ENCODE results near the gene TENT5A.

TENT5A gene

DNA sequence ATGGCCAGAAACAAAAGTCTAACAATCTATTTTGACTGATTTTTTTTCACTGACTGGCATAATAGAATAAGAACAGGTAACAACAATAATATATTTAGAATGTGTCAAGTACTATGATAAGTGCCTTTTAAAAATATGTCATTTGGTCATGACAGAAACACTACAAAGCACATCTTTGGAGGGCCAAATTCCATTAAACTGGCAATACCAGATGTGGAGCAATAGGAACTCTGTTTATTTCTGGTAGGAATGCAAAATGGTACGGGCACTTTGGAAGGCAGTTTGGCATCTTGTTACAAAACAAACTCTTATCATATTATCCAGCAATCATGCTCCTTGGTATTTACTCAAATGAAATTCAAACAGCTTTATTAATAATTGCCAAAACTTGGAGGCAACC, 39.3 kb downstream of the TENT5A start:
- DNase-seq (ENCODE audit: low spot score), result no peak

DNA sequence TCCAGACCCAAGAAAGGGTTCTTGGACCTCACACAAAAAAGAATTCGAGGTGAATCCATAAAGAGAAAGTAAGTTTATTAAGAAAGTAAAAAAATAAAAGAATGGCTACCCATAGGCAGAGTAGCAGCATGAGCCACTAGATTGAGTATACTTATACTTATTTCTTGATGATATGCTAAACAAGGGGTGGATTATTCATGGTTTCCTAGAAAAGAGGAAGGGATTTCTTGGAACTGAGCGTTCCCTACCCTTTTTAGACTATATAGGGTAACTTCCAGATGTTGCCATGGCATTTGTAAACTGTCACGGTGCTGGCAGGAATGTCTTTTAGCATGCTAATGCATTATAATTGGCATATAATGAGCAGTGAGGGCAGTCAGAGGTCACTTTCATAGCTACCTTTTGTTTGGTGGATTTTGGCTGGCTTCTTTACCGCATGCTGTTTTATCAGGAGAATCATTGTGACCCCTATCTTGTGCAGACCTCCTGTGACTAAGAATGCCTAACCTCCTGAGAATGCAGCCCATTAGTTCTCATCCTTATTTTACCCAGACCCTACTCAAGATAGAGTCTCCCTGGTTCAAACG, 44.3 kb downstream of the TENT5A start:
- no peak for DNase-seq (ENCODE audit: low spot score)

DNA sequence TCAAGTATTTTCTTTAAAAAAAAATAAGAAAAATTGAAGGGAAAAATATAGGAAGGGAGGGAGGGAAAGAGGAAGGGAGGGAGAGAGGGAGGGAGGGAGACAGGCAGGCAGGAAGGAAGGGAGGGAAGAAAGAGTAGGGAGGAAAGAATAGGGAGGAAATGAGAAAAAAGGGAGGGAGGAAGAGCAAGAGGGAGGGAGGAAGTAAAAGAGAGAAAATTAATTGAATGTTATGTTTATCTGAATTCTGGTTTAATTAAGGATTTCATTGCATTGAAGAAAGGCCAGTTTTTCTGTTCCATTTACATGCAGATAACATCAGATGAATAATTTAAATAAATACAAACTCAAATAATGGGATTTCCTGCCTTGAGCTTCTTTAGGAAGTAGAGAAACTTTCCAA, 47.8 kb downstream of the TENT5A start:
- no peak for DNase-seq (ENCODE audit: low spot score)

DNA sequence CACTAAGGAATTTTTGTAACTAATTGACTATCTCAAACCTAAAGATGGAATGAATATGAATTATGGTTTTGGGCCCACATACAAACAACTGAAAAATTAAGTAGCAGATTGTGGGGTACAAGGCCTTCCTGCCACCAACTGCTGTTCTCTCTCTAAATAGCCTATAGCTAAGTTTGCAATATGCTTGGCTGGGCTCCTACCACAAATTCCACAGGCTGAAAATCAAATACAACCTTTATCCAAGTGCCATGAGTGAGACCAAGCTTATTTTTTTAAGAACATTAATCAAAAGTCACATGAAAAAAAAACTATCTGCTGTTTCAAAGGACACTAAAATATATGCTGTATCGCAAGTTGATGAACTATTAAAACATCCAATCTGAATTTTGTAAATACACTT, 52.1 kb downstream of the TENT5A start:
- DNase-seq (ENCODE audit: low spot score), result no peak

DNA sequence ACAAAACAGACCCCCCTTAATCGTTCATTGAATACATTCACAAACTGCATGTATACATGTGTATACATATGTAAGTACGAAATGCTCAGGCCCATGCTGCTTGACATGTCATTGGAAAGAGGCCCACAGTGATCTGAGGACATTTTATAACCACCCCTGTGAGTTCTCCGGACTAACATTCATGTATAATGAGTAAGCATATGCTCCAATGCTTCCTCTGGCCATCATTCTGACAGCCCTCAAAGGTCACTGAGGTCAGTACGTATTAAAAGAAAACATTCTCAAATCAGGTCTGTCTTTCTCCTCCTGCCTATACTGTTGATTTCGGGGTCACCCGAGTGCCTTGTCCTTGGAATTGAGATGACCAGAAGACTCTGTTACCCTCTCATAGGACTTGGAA, 54.9 kb downstream of the TENT5A start:
- no peak for DNase-seq (ENCODE audit: low spot score)

DNA sequence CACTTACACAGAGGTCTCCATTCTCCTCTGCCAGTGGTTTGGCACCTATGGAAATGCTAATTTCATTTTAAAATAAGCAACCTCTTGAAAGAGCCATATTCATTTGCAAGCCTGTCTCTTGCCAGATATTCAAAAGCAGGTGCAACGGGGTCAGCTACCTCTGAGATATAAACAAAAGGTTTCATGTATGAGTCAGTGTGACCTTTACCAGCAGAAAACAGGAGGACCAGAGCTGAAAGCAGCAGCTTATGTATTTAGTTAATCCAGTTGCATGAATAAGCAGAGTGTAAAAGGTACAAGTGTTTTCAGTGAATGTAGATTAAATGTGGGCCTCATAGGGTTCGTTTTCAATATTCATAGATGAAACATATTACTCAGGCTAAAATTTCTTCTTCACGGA, 56.0 kb downstream of the TENT5A start:
- DNase-seq (ENCODE audit: low spot score), result no peak
